ENCODE data around the gene CKB. TPM values are rescaled to one million over a fixed set of nuclear protein-coding genes. Genes with fewer than 3 reads are reported as not detected.
"Not testable (repeated sequence)": the region's sequence is repeated elsewhere in the genome, so short reads cannot be mapped to it uniquely, and the experiment has no call there.

Gene CKB
- total RNA-seq, 1 experiment from 2014 or later, result 412 TPM

- peaks cover 10% of the 10 kb centered on the region for H3K36me3 ChIP-seq (replicated peaks; ENCODE audit: control insufficient read depth, insufficient read depth, low read length)
- H3K4me3 ChIP-seq (ENCODE audit: insufficient read depth, low read depth, low read length), result no peak overlapping the region
- peaks cover 11% of the 10 kb centered on the region for H3K27me3 ChIP-seq (ENCODE audit: control insufficient read depth, insufficient read depth, low read length)
- DNase-seq, result peak; percentile 66
Observed at GRCh38 chr14:103519043-103519836, 3.4 kb downstream of the CKB start.

GRCh38 chr14:103518422-103519042 is 4.1 kb downstream of the CKB start:
- peaks cover 10% of the 10 kb centered on the region for H3K36me3 ChIP-seq (replicated peaks; ENCODE audit: control insufficient read depth, insufficient read depth, low read length)
- peak; percentile 98 for DNase-seq
- peaks cover 4% of the 10 kb centered on the region for H3K27me3 ChIP-seq (ENCODE audit: control insufficient read depth, insufficient read depth, low read length)
- no peak overlapping the region for H3K4me3 ChIP-seq (ENCODE audit: insufficient read depth, low read depth, low read length)

- no peak overlapping the region for H3K4me3 ChIP-seq (ENCODE audit: insufficient read depth, low read depth, low read length)
- DNase-seq, result peak; percentile 82
- peaks cover 10% of the 10 kb centered on the region for H3K36me3 ChIP-seq (replicated peaks; ENCODE audit: control insufficient read depth, insufficient read depth, low read length)
Observed at GRCh38 chr14:103517721-103518421, 4.8 kb downstream of the CKB start.

GRCh38 chr14:103517174-103517566 is 5.5 kb downstream of the CKB start:
- peaks cover 10% of the 10 kb centered on the region for H3K36me3 ChIP-seq (replicated peaks; ENCODE audit: control insufficient read depth, insufficient read depth, low read length)
- DNase-seq, result peak; percentile 44
- H3K27me3 ChIP-seq (ENCODE audit: control insufficient read depth, insufficient read depth, low read length), result no peaks in the 10 kb centered on the region
- no peak overlapping the region for H3K4me3 ChIP-seq (ENCODE audit: insufficient read depth, low read depth, low read length)

More at GRCh38 chr14:103517721-103518421, 4.8 kb downstream of the CKB start:
- no peaks in the 10 kb centered on the region; the same call in 1 of the 2 replicates for H3K27me3 ChIP-seq (ENCODE audit: control insufficient read depth, insufficient read depth, low read length)

- H3K27me3 ChIP-seq (ENCODE audit: control insufficient read depth, insufficient read depth, low read length), result no peaks in the 10 kb centered on the region
- no peak overlapping the region for H3K4me3 ChIP-seq (ENCODE audit: insufficient read depth, low read depth, low read length)
- peaks cover 10% of the 10 kb centered on the region for H3K36me3 ChIP-seq (replicated peaks; ENCODE audit: control insufficient read depth, insufficient read depth, low read length)
- peak; percentile 66 for DNase-seq
Observed at GRCh38 chr14:103516426-103517173, 6.0 kb downstream of the CKB start.

- Histone ChIP-seq H3K4me3 (ENCODE audit: insufficient read depth, low read depth, low read length) (no peak overlapping the region), H3K27me3 (ENCODE audit: control insufficient read depth, insufficient read depth, low read length) (no peaks in the 10 kb centered on the region), H3K36me3 (replicated peaks; ENCODE audit: control insufficient read depth, insufficient read depth, low read length) (peaks cover 5% of the 10 kb centered on the region)
- DNase-seq, result peak; percentile 57
Observed at GRCh38 chr14:103514596-103515421, 7.8 kb downstream of the CKB start.

- Histone ChIP-seq H3K36me3 (replicated peaks; ENCODE audit: control insufficient read depth, insufficient read depth, low read length) (no peaks in the 10 kb centered on the region; the same call in 1 of the 2 replicates), H3K27me3 (ENCODE audit: control insufficient read depth, insufficient read depth, low read length) (no peaks in the 10 kb centered on the region), H3K4me3 (ENCODE audit: insufficient read depth, low read depth, low read length) (no peak overlapping the region)
- peak; percentile 65 for DNase-seq
Observed at GRCh38 chr14:103512701-103513611, 9.7 kb downstream of the CKB start.

GRCh38 chr14:103512180-103512579 is 10.4 kb downstream of the CKB start:
- DNase-seq; H3K27me3 ChIP-seq (ENCODE audit: control insufficient read depth, insufficient read depth, low read length); H3K4me3 ChIP-seq (ENCODE audit: insufficient read depth, low read depth, low read length); H3K36me3 ChIP-seq (replicated peaks; ENCODE audit: control insufficient read depth, insufficient read depth, low read length): not testable (repeated sequence)

- H3K27me3 ChIP-seq (ENCODE audit: control insufficient read depth, insufficient read depth, low read length), result no peaks in the 10 kb centered on the region
- no peak overlapping the region for H3K4me3 ChIP-seq (ENCODE audit: insufficient read depth, low read depth, low read length)
- H3K36me3 ChIP-seq (replicated peaks; ENCODE audit: control insufficient read depth, insufficient read depth, low read length), result no peaks in the 10 kb centered on the region; the same call in none of the 2 replicates
- peak; percentile 76 for DNase-seq
Observed at GRCh38 chr14:103510724-103511693, 11.6 kb downstream of the CKB start.

- Histone ChIP-seq H3K36me3 (replicated peaks; ENCODE audit: control insufficient read depth, insufficient read depth, low read length) (peaks cover 3% of the 10 kb centered on the region), H3K27me3 (ENCODE audit: control insufficient read depth, insufficient read depth, low read length) (no peaks in the 10 kb centered on the region), H3K4me3 (ENCODE audit: insufficient read depth, low read depth, low read length) (no peak overlapping the region)
- DNase-seq, result peak; percentile 8
Observed at GRCh38 chr14:103509864-103510723, 12.5 kb downstream of the CKB start.

- peak; percentile 8 for DNase-seq
- H3K36me3 ChIP-seq (replicated peaks; ENCODE audit: control insufficient read depth, insufficient read depth, low read length), result peaks cover 7% of the 10 kb centered on the region
- H3K27me3 ChIP-seq (ENCODE audit: control insufficient read depth, insufficient read depth, low read length), result no peaks in the 10 kb centered on the region
- no peak overlapping the region for H3K4me3 ChIP-seq (ENCODE audit: insufficient read depth, low read depth, low read length)
Observed at GRCh38 chr14:103508521-103509329, 13.9 kb downstream of the CKB start.

Measured in H7 (cell line).